HCT116 (cell line): Measurements from ENCODE around the gene LYRM9. TPM values are rescaled to one million over a fixed set of nuclear protein-coding genes. Genes with fewer than 3 reads are reported as not detected.

Experiments
- ATAC-seq: fragments of 200-7000 bp; cut with Tn5 transposase; 2 replicates; pipeline ENCODE4 v1.9.1; 2020; ENCODE audit warnings: mild to moderate bottlenecking, moderate library complexity
- BruUV-seq: library from RNA; stranded (reverse); fragments of 400-500 nt; replicated peaks from 2 replicates; lab custom pipeline; 2021; lab: Mats Ljungman, UMichigan
- CTCF ChIA-PET: fragments of 300-600 bp; sonication (Branson Sonifier 250); formaldehyde crosslinking; loops from one replicate; lab custom pipeline; 2021; ENCODE audit warnings: antibody characterized with exemption; lab: Charles Lee
- POLR2A ChIA-PET: fragments of 300-600, 350-600 bp; sonication (Branson Sonifier 250); formaldehyde crosslinking; loops from one replicate; lab custom pipeline; 2021; ENCODE audit warnings: antibody characterized with exemption; lab: Charles Lee
- RAD21 ChIA-PET, 2 experiments: fragments of 300-600 bp; sonication (Branson Sonifier 250); formaldehyde crosslinking; loops; one replicate each; lab custom pipeline; 2023; ENCODE audit warnings: low total read pairs in 2 of 2; ENCODE audit not compliant: uncharacterized antibody in 2 of 2, unreplicated experiment in 2 of 2, low non-redundant PET in 1 of 2; lab: Charles Lee
- DNase-seq: peaks from one replicate; pipeline ENCODE4 v3.0.0-alpha.2; 2010; ENCODE audit warnings: low read depth, low spot score
- H2AFZ ChIP-seq: fragments of 200-600 bp; shearing (Covaris generic), sonication (generic); 2 replicates; pipeline ENCODE4 v1.6.1; 2017; ENCODE audit warnings: low read depth, mixed run types, mixed read lengths, antibody characterized with exemption, low read length; ENCODE audit not compliant: poor library complexity, severe bottlenecking
- H3K27ac ChIP-seq: 2 replicates; pipeline ENCODE4 v1.5.1; 2012; ENCODE audit warnings: low read depth, low read length
- H3K27me3 ChIP-seq: fragments of 200-600 bp; sonication (generic); 2 replicates; pipeline ENCODE4 v1.6.1; 2016; ENCODE audit warnings: mixed run types, low read length, mixed read lengths; ENCODE audit not compliant: insufficient read depth
- H3K36me3 ChIP-seq, 2 experiments: fragments of 200-500 bp in 1 of 2; fragments of 200-600 bp in 1 of 2; sonication (Bioruptor generic) in 1 of 2; sonication (generic) in 1 of 2; 2 replicates each; pipeline versions ENCODE4 v1.5.1 to v1.6.1; 2014 to 2016; ENCODE audit warnings: low read length in 2 of 2, inconsistent platforms in 1 of 2, mixed read lengths in 1 of 2, mixed run types in 1 of 2; ENCODE audit not compliant: insufficient read depth in 2 of 2, control insufficient read depth in 1 of 2
- H3K4me1 ChIP-seq, 2 experiments: fragments of 200-600 bp in 1 of 2; sonication (generic) in 1 of 2; 2 replicates each; pipeline versions ENCODE4 v1.5.1 to v1.6.1; 2012 to 2017; ENCODE audit warnings: low read length in 2 of 2, inconsistent platforms in 1 of 2, mild to moderate bottlenecking in 1 of 2, mixed read lengths in 1 of 2, mixed run types in 1 of 2, moderate library complexity in 1 of 2; ENCODE audit not compliant: insufficient read depth in 2 of 2, control insufficient read depth in 1 of 2
- H3K4me2 ChIP-seq: fragments of 200-600 bp; sonication (generic); 2 replicates; pipeline ENCODE4 v1.6.1; 2017; ENCODE audit warnings: mixed run types, low read length, mixed read lengths
- H3K4me3 ChIP-seq, 2 experiments: fragments of 200-600 bp in 1 of 2; sonication (generic) in 1 of 2; replicated peaks in 1 of 2; 2 replicates each; pipeline ENCODE4 v1.5.1; 2011 to 2016; ENCODE audit warnings: low read length in 2 of 2, control low read depth in 1 of 2, low read depth in 1 of 2, mild to moderate bottlenecking in 1 of 2, mixed read lengths in 1 of 2, mixed run types in 1 of 2
- H3K79me2 ChIP-seq: fragments of 200-600 bp; sonication (generic); 2 replicates; pipeline ENCODE4 v1.6.1; 2017; ENCODE audit warnings: mild to moderate bottlenecking, mixed run types, low read length, moderate library complexity, mixed read lengths; ENCODE audit not compliant: insufficient read depth
- H3K9ac ChIP-seq: fragments of 200-600 bp; sonication (generic); 2 replicates; pipeline ENCODE4 v1.6.1; 2016; ENCODE audit warnings: low read length, mixed read lengths
- H3K9me2 ChIP-seq: fragments of 200-600 bp; sonication (generic), shearing (Covaris generic); 2 replicates; pipeline ENCODE4 v1.6.1; 2017; ENCODE audit warnings: mixed run types, mild to moderate bottlenecking, moderate library complexity; ENCODE audit not compliant: insufficient read depth
- H3K9me3 ChIP-seq, 2 experiments: fragments of 200-500 bp in 1 of 2; fragments of 200-600 bp in 1 of 2; sonication (Bioruptor generic) in 1 of 2; sonication (generic) in 1 of 2; 2 replicates each; pipeline ENCODE4 v1.6.1; 2014 to 2017; ENCODE audit warnings: low read length in 2 of 2, mixed read lengths in 2 of 2, inconsistent platforms in 1 of 2, low read depth in 1 of 2, mild to moderate bottlenecking in 1 of 2, mixed run types in 1 of 2, moderate library complexity in 1 of 2; ENCODE audit not compliant: control insufficient read depth in 1 of 2, insufficient read depth in 1 of 2
- H4K20me1 ChIP-seq: fragments of 200-600 bp; sonication (generic), shearing (Covaris generic); 2 replicates; pipeline ENCODE4 v1.6.1; 2017; ENCODE audit warnings: mixed run types, mild to moderate bottlenecking, moderate library complexity; ENCODE audit not compliant: insufficient read depth
- CBX3 ChIP-seq: IDR thresholded peaks from 2 replicates; pipeline ENCODE4 v1.6.1; 2012; ENCODE audit warnings: low read depth
- CEBPB ChIP-seq: IDR thresholded peaks from 2 replicates; pipeline ENCODE4 v1.6.1; 2012; ENCODE audit warnings: low read depth
- ELF1 ChIP-seq: IDR thresholded peaks from 2 replicates; pipeline ENCODE4 v1.6.1; 2012; ENCODE audit warnings: low read depth, borderline replicate concordance
- EZH2phosphoT487 ChIP-seq: fragments of 200-600 bp; IDR thresholded peaks from 2 replicates; pipeline ENCODE4 v1.6.1; 2018; ENCODE audit warnings: antibody characterized with exemption, borderline replicate concordance
- FOSL1 ChIP-seq: IDR thresholded peaks from 2 replicates; pipeline ENCODE4 v1.6.1; 2012; ENCODE audit warnings: low read depth
- JUND ChIP-seq: IDR thresholded peaks from 2 replicates; pipeline ENCODE4 v1.6.1; 2012
- POLR2A ChIP-seq: IDR thresholded peaks from 2 replicates; pipeline ENCODE4 v1.7.0; 2011; ENCODE audit warnings: borderline replicate concordance; ENCODE audit not compliant: insufficient read depth, insufficient read length; ENCODE audit errors: extremely low read depth
- POLR2AphosphoS5 ChIP-seq: IDR thresholded peaks from 2 replicates; pipeline ENCODE4 v1.6.1; 2011; ENCODE audit warnings: mild to moderate bottlenecking, low read depth, low read length, moderate library complexity
- RAD21 ChIP-seq: IDR thresholded peaks from 2 replicates; pipeline ENCODE4 v1.6.1; 2012; ENCODE audit warnings: low read depth, mild to moderate bottlenecking
- SIN3A ChIP-seq: IDR thresholded peaks from 2 replicates; pipeline ENCODE4 v1.6.1; 2012; ENCODE audit warnings: low read depth
- SP1 ChIP-seq: IDR thresholded peaks from 2 replicates; pipeline ENCODE4 v1.6.1; 2012; ENCODE audit warnings: low read depth
- SRF ChIP-seq: IDR thresholded peaks from 2 replicates; pipeline ENCODE4 v1.6.1; 2012; ENCODE audit warnings: low read depth
- TCF7L2 ChIP-seq: IDR thresholded peaks from 2 replicates; pipeline ENCODE4 v1.7.0; 2011; ENCODE audit warnings: borderline replicate concordance, inconsistent platforms; ENCODE audit not compliant: insufficient read depth, insufficient read length; ENCODE audit errors: extremely low read depth
- YY1 ChIP-seq: IDR thresholded peaks from 2 replicates; pipeline ENCODE4 v1.6.1; 2011; ENCODE audit warnings: low read length, low read depth, moderate library complexity, mild to moderate bottlenecking; ENCODE audit not compliant: insufficient replicate concordance; ENCODE audit errors: extremely low read depth
- ZFX ChIP-seq: fragments of 450-650 bp; IDR thresholded peaks from 2 replicates; pipeline ENCODE4 v1.6.1; 2017
- ZNF274 ChIP-seq: fragments of 200-500 bp; sonication (Bioruptor generic); IDR thresholded peaks from 2 replicates; pipeline ENCODE4 v1.6.1; 2014; ENCODE audit warnings: mild to moderate bottlenecking, low read depth, low read length, inconsistent platforms
- intact Hi-C: fragments of 100-400 bp; cut with micrococcal nuclease; formaldehyde crosslinking; loops from 2 replicates; pipeline ENCODE4 v1.10.0; 2022
- total RNA-seq: library from RNA; stranded (reverse); gene quantifications from one replicate; pipeline ENCODE4 v1.2.1, GENCODE V29; 2021; ENCODE audit not compliant: unreplicated experiment
- TF ChIP-seq, protein P1 (sequence below), 3 experiments: fragments of 200-600 bp in 1 of 3; sonication (generic) in 1 of 3; IDR thresholded peaks in 2 of 3; conservative IDR thresholded peaks in 1 of 3; 2 replicates each; pipeline ENCODE4 v1.5.1; 2012 to 2017; ENCODE audit warnings: low read depth in 2 of 3, low read length in 2 of 3, antibody characterized with exemption in 1 of 3, borderline replicate concordance in 1 of 3, control low read depth in 1 of 3, mild to moderate bottlenecking in 1 of 3, mixed read lengths in 1 of 3, mixed run types in 1 of 3, moderate library complexity in 1 of 3; ENCODE audit not compliant: insufficient read depth in 1 of 3
- TF ChIP-seq, protein P2 (sequence below): IDR thresholded peaks from 2 replicates; pipeline ENCODE4 v1.6.1; 2012; ENCODE audit warnings: low read depth
- TF ChIP-seq, protein P3 (sequence below): IDR thresholded peaks from 2 replicates; pipeline ENCODE4 v1.6.1; 2011; ENCODE audit warnings: mild to moderate bottlenecking, low read length, moderate library complexity; ENCODE audit not compliant: insufficient replicate concordance; ENCODE audit errors: extremely low read depth
- TF ChIP-seq, protein P4 (sequence below): IDR thresholded peaks from 2 replicates; pipeline ENCODE4 v1.6.1; 2012

The LYRM9 gene
- total RNA-seq, 1 experiment from 2014 or later, result 4.8 TPM

DNA sequence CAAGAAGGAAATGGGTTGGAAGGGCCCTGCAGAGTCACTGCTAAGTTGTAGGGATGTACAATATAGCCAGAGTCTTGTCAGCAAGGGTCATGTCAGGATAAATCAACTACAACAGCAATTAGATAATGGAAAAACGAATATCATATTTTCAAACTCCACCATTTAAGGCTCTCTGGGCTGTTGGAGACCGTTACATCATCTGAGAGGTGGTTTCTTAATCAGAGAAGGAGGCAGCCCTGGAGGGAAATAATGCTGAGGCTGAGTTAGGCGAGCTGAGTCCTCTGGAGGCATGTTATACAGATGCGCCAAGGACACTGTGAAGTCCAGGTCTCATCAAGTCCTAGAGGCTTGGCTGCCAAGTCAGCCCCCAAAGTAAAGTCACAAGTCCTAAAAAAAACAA is 30.3 kb downstream of the LYRM9 start:
- H3K9me2 ChIP-seq, result no peaks in the 10 kb centered on the region
- no peaks in the 10 kb centered on the region for H3K79me2 ChIP-seq
- H3K27me3 ChIP-seq, result 0 out of 2 replicates have a peak, but pooled peaks cover 15% of the 10 kb centered on the region
- H4K20me1 ChIP-seq, result no peaks in the 10 kb centered on the region
- ChIA-PET POLR2A (no interaction called here), CTCF (no interaction called here), RAD21 (no interaction called here)
- TF ChIP-seq CEBPB (no peak), CBX3 (no peak), POLR2AphosphoS5 (no peak), SIN3A (no peak), SRF (no peak), ZFX (no peak), ZNF274 (no peak), FOSL1 (no peak), TCF7L2 (no peak), EZH2phosphoT487 (no peak), POLR2A (no peak), ELF1 (no peak), JUND (no peak), RAD21 (no peak), YY1 (no peak), SP1 (no peak)
- TF ChIP-seq, protein P1, sequence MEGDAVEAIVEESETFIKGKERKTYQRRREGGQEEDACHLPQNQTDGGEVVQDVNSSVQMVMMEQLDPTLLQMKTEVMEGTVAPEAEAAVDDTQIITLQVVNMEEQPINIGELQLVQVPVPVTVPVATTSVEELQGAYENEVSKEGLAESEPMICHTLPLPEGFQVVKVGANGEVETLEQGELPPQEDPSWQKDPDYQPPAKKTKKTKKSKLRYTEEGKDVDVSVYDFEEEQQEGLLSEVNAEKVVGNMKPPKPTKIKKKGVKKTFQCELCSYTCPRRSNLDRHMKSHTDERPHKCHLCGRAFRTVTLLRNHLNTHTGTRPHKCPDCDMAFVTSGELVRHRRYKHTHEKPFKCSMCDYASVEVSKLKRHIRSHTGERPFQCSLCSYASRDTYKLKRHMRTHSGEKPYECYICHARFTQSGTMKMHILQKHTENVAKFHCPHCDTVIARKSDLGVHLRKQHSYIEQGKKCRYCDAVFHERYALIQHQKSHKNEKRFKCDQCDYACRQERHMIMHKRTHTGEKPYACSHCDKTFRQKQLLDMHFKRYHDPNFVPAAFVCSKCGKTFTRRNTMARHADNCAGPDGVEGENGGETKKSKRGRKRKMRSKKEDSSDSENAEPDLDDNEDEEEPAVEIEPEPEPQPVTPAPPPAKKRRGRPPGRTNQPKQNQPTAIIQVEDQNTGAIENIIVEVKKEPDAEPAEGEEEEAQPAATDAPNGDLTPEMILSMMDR (IDR thresholded peaks at IDR 0.05 in 2 of 3, conservative IDR thresholded peaks at IDR 0.05 in 1 of 3; ENCODE audit: borderline replicate concordance in 1 of 3, insufficient read depth in 1 of 3, low read depth in 2 of 3, low read length in 2 of 3), result no peak
- TF ChIP-seq, protein P2, sequence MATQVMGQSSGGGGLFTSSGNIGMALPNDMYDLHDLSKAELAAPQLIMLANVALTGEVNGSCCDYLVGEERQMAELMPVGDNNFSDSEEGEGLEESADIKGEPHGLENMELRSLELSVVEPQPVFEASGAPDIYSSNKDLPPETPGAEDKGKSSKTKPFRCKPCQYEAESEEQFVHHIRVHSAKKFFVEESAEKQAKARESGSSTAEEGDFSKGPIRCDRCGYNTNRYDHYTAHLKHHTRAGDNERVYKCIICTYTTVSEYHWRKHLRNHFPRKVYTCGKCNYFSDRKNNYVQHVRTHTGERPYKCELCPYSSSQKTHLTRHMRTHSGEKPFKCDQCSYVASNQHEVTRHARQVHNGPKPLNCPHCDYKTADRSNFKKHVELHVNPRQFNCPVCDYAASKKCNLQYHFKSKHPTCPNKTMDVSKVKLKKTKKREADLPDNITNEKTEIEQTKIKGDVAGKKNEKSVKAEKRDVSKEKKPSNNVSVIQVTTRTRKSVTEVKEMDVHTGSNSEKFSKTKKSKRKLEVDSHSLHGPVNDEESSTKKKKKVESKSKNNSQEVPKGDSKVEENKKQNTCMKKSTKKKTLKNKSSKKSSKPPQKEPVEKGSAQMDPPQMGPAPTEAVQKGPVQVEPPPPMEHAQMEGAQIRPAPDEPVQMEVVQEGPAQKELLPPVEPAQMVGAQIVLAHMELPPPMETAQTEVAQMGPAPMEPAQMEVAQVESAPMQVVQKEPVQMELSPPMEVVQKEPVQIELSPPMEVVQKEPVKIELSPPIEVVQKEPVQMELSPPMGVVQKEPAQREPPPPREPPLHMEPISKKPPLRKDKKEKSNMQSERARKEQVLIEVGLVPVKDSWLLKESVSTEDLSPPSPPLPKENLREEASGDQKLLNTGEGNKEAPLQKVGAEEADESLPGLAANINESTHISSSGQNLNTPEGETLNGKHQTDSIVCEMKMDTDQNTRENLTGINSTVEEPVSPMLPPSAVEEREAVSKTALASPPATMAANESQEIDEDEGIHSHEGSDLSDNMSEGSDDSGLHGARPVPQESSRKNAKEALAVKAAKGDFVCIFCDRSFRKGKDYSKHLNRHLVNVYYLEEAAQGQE, result no peak
- TF ChIP-seq, protein P3, sequence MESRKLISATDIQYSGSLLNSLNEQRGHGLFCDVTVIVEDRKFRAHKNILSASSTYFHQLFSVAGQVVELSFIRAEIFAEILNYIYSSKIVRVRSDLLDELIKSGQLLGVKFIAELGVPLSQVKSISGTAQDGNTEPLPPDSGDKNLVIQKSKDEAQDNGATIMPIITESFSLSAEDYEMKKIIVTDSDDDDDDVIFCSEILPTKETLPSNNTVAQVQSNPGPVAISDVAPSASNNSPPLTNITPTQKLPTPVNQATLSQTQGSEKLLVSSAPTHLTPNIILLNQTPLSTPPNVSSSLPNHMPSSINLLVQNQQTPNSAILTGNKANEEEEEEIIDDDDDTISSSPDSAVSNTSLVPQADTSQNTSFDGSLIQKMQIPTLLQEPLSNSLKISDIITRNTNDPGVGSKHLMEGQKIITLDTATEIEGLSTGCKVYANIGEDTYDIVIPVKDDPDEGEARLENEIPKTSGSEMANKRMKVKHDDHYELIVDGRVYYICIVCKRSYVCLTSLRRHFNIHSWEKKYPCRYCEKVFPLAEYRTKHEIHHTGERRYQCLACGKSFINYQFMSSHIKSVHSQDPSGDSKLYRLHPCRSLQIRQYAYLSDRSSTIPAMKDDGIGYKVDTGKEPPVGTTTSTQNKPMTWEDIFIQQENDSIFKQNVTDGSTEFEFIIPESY, result no peak
- TF ChIP-seq, protein P4, sequence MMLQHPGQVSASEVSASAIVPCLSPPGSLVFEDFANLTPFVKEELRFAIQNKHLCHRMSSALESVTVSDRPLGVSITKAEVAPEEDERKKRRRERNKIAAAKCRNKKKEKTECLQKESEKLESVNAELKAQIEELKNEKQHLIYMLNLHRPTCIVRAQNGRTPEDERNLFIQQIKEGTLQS, result no peak
- BruUV-seq, result no TSS peak
- no peak overlapping the region for H3K4me2 ChIP-seq
- H3K9me3 ChIP-seq, result no peaks in the 10 kb centered on the region
- DNase-seq (no peak), ATAC-seq (no peak)
- H3K4me3 ChIP-seq, result no peak overlapping the region
- intact Hi-C loops, result no loop called here
- no peak overlapping the region for H2AFZ ChIP-seq
- H3K36me3 ChIP-seq, result no peaks in the 10 kb centered on the region
- no peaks in the 10 kb centered on the region for H3K4me1 ChIP-seq
- H3K9ac ChIP-seq, result no peak overlapping the region
- no peak overlapping the region for H3K27ac ChIP-seq
